Measurements from ENCODE around the gene DCUN1D3.

DNA sequence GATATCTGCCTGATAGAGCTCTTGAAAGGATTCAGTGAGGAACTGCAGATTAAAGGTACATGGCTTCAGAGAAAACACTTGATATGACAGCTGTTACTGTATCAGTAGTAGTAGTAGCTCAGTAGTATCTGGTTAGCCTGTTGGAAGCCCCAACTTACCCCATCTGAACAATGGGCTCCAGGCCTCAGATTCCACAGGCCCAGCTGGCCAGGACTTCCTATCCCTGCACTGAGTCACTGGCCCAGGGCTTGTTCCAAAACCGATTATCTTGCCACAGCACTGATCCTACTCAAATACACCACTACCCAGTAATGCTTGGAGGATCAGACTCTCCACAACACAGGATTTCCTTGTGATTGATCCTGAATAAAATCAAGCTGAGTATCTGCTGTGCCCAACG is 32.6 kb downstream of the DCUN1D3 start:
- TF ChIP-seq, protein P1, sequence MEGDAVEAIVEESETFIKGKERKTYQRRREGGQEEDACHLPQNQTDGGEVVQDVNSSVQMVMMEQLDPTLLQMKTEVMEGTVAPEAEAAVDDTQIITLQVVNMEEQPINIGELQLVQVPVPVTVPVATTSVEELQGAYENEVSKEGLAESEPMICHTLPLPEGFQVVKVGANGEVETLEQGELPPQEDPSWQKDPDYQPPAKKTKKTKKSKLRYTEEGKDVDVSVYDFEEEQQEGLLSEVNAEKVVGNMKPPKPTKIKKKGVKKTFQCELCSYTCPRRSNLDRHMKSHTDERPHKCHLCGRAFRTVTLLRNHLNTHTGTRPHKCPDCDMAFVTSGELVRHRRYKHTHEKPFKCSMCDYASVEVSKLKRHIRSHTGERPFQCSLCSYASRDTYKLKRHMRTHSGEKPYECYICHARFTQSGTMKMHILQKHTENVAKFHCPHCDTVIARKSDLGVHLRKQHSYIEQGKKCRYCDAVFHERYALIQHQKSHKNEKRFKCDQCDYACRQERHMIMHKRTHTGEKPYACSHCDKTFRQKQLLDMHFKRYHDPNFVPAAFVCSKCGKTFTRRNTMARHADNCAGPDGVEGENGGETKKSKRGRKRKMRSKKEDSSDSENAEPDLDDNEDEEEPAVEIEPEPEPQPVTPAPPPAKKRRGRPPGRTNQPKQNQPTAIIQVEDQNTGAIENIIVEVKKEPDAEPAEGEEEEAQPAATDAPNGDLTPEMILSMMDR (IDR thresholded peaks at IDR 0.05), result no peak
- no peak for TF ChIP-seq POLR2A (IDR thresholded peaks at IDR 0.05)
- TF ChIP-seq POLR2AphosphoS5 (IDR thresholded peaks at IDR 0.05), result no peak
